Mucosa of gallbladder (tissue), 1 donor: ENCODE results near the gene GJB6. TPM values are rescaled to one million over a fixed set of nuclear protein-coding genes. Genes with fewer than 3 reads are reported as not detected.
"Not testable (repeated sequence)": the region's sequence is repeated elsewhere in the genome, so short reads cannot be mapped to it uniquely, and the experiment has no call there.

ENCODE experiments used
- DNase-seq: peaks from one replicate; pipeline ENCODE4 v3.0.0-alpha.2; 2020; ENCODE audit warnings: low spot score
- total RNA-seq: library from RNA; stranded (reverse); gene quantifications from one replicate; pipeline ENCODE4 v1.2.1, GENCODE V29; 2021
- donor health status: DM: no; HTN: no; CAD: no.

The GJB6 gene
- 4.0 TPM for total RNA-seq

DNA sequence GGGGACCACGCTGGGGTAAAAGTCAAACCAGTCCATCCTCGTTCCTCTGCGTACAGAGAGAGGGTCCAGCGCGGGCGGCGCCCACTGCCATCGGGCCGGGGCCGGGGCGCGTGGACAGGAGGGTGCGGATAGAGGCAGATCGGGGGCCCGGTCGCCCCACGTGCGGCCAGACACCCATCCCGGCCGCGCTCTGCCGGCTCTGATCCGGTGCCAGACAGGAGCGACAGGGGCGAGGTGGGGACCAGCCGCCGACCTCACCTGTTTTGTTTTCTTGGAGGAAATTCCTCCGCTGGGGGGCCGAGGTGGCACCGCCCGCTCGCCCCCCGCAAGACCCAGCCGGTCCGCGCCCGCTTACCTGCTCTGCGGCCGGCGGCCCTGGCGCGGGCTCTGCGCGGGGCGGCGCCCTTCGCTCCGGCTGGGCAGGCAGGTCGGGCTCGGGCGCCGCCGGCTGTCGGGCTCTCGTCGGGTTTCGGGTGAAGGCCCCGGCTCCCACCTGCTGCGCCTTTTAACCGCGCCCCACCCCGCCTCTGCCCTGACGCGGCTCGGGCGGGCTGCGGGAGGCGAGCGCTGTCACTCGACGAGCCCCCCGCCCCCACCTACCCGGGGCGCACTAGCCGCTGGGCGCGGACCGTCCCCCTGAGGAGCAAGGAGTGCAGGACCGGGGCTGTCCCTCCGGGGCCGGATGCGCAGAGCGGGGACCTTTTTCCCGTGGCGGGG lies at the start of gene GJB6:
GJB6 (minus strand) TSS at position 481 of the 717 bp plus-strand sequence. CDS start 8,839 bp downstream, outside the sequence.
- no peak for DNase-seq

DNA sequence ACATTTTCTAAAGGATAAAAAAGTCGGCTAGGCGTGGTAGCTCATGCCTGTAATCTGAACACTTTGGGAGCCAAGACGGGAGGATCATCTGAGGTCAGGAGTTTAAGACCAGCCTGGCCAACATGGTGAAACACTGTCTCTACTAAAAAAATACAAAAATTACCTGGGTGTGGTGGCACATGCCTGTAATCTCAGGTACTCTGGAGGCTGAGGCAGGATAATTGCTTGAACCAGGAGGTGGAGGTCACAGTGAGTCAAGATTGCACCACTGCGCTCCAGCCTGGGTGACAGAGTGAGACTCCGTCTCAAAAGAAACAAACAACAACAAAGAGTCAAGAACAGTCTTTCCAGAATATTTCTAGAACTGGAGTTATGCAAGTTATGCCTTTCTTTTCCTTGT lies 44.8 kb upstream of the GJB6 start:
- DNase-seq = not testable (repeated sequence)

DNA sequence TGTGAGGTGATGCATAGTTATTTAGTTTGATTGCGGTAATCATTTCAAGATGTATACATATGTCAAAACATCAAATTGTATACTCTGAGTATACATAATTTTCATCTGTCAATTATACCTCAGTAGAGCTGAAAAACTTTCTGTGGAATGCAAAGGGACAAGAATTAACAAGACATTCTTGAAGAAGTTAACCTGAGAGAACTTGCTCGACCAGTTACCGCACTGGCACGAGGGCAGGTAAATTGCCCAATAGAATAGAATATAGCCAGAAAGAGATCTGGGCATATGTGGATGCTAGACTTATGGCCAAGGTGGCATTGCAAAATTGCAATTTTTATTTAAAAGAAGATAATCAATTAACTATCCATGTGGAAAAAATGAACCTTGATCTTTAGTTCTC lies 42.3 kb upstream of the GJB6 start:
- DNase-seq = peak; percentile 36

DNA sequence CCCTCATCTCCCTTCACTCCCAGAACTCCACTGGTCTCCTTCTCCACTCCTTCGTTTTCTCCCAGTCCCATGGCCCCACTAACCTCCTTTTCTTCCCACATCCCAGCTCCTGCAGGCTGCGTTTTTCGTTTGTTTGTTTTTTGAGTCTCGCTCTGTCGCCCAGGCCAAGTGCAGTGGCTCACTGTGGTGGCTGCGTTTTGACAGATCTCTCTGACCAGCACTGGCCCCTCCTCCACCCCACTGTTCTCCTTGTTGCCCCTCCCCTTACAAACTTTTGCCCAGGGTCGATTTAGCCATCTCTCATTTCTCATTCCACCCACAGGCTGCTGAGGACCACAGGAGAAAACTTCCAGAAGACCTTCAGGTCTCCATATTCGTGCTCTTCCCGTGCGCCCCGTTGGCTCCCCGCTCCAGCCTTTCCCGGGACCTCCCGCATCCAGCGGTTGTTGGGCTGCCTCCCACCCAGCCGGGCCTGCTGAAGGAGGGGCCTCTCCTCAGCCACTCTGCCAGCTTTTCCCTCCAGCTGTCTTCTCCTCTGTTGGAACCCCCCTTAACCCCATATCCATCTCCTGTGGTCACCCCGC lies 40.6 kb upstream of the GJB6 start:
- DNase-seq = no peak

- no peak for DNase-seq
Measured at GRCh38 chr13:20272104-20272503, 40.0 kb upstream of the GJB6 start.

DNA sequence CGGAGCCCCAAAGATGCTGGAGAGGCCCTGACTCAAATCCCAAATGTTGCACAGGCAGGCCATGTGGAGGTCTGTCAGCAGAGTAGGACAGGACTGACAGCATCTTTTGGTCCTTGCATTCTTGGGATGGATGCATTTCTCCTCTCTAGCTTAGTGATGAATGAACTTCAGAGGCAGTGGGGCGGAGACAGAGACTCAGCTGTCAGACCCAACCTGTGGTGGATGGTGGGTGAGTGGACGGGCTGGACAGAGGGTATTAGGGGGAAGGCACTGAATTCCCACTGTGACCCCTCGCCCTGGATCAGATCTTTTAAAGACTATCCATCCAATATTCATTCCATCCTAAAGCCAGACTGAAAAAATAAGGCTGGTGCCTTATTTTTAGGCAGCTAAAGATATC lies 39.3 kb upstream of the GJB6 start:
- no peak for DNase-seq

DNA sequence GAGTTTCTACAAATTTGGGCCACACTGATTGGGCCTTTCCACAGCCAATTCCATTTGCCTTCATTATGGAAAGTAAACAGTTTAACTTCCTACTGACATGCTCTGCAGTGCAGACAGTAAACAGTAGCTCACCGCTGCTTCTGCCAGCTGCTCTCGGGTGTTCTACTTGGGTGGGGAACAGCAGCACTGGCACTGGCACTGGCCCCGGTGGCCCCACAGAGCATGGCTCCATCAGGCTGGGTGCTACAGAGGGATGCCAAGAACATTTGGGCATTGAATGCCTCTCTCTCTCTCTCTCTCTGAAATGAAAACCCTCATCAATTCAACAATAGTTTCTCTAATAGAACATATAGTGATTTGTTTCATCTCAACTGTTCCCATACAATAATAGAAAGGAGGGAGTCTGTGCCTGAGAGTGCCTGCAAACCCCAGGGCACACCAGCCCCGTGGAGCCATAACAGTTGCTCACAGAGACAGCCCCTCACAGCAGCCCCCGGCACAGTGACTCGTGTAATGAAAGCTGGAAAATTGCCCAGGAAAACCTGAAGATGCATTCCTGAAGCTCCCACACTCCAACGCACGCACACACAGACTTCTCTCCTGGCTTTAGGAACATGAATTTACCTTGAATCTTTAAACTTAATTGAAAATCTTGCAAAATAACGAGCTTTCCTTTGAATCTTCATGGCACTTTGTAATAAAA lies 38.2 kb upstream of the GJB6 start:
- DNase-seq = no peak

GRCh38 chr13:20264271-20265018 lies 32.3 kb upstream of the GJB6 start:
- no peak for DNase-seq

DNA sequence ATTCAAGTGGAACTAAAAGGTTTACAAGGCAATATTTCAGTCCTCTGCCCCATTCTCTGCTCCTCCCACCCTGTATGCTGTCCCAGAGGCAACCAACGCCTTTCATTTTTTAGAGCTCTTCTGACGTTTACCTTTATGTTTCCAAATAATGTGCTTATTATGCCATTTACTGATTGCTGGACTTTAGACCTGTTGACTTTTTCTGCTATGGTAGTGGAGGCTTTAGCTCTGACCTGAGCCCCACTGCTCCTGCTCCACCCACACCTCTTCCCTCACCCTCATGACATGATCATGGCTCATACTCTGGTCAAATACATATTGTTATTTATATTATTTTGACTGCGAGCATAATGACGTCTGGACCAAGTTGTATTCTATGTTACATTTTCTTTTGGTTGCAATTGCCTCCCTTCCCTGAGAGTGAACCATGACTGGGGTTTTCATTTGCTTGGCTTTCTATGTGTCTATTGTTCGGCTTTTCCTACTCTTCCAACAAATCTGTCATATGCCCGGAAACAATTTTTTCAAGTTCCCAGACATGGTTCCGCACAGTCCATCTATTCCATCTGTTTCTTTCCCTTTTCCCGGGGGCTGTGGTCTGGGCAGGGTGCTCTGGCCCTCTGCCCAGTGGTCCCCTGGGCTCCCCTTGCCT lies 31.4 kb upstream of the GJB6 start:
- DNase-seq = peak; percentile 39

DNA sequence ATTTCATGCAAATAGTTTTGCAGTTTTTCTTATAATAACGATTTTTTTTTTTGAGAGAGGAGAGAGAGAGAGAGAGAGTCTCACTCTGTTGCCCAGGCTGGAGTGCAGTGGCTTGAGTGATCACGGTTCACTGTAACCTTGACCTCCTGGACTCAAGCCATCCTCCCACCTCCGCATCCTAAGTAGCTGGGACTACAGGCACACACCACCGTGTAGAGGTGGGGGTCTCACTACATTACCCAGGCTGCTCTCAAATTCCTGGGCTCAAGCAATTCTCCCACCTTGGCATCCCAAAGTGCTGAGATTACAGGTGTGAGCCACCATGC lies 26.8 kb upstream of the GJB6 start:
- DNase-seq = no peak

DNA sequence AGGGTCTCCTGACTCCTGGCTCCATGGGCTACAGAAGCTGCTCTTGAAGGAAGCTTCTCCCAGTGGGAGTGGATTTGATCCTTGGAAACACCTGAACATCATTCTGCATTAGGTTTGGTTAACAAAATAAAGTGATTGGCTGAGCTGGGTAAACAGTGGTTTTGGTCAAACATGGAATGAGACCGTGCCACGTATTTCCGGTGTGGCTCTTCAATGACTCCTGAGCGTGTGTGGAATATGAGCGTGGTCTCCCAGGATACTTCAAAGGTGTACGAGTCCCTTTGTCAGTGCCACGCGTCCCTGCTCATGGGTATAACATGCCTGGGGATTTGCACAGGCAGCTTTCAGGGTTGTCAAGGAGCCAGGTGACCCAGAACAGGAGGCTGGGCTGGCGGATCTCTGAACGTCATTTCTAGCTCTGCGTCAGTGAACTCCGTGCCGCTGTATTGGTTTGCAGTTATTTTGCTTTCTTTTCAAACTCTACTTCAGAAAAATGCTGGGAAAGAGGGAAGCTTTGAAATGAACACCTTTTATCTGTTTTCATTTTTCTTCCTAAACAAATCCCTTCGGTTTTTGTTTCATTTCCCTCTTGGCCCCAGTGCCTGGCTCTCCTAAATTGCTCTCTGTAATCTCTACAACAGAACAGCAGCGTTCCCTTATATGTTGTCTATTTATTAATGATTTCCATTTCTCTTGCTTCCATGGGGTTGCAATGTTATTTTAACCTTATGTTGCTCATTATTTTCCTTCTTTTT lies 26.3 kb upstream of the GJB6 start:
- DNase-seq = no peak

DNA sequence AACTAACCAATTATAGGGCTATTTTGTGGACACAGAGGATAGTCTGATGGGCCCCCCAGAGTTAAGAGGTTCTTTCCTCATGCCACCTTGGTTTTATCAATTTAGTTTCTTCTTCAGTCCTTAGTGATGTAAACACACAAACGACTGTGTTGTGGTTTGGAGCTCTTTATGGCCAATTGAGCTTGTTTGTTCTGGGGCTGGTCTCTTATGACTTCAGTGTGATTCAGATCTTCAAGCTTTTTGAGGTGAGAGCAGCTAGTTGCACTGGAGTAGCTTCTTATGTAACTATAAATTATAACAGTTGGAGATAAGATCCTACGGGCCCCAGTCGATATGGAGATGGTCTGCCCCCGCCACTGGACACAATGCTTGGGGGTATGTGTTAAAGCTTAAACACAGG lies 22.0 kb upstream of the GJB6 start:
- no peak for DNase-seq

- DNase-seq = no peak
Measured at GRCh38 chr13:20249913-20250312, 17.8 kb upstream of the GJB6 start.

- DNase-seq = no peak
Measured at GRCh38 chr13:20247963-20248362, 15.8 kb upstream of the GJB6 start.

DNA sequence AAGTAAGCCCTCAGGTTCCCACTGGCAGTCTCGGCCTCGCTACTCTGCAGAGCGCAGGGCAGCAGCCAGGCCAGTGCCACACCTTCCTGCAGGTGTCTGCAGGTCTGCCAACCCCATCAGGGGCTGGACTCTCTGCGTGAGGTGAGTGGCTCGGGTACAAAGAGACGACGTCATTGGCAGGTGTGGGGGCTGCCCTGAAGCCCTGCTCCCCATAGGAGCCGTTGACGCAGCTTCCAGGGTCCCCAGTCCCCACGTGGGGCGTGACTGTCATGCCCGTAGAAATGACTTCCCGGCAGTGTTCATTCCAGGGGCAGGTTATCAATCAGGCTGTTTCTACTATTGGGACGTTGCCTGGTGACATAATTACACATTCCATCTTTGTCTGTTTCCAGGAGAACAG lies 15.3 kb upstream of the GJB6 start:
- DNase-seq = peak; percentile 43

DNA sequence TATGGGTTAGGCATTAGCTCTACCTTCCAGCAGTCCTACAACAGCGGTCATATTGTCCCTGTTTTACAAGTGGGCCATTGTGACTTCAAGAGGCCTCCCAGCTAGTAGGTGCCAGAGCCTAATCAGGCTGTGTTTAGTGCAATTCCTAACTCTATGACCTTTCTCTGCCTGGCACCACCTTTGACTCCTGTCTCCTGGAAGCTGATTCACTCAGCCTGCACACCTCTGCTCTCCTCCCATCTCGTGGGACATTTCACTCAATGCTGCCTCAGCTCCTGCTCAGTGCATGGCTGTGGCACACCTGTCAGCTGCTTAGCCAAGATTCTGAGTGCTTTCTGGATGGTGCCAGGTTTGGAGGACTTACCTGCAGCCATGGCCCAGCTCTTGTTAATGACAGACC lies 9.5 kb upstream of the GJB6 start:
- peak; percentile 76 for DNase-seq

DNA sequence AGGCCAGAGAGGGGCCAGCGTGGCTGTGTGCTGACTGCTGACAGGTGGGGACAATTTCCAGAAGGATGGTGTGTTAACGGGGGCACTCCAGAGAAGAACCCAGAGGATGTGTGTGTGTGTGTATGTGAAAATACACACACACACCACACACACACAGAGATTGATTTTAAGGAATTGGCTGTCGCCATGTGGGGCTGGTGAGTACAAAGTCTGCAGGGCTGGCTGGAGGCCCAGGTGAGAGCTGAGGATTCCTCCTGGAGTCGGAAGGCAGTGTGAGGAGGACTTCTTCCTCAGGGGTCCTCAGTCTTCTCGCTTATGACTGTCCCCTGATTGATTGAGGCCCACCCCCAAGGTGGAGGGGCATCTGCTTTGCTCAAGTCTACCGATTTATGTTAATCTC lies 7.6 kb upstream of the GJB6 start:
- DNase-seq = peak; percentile 79

GRCh38 chr13:20232556-20233277 lies 598 bp upstream of the GJB6 start:
- DNase-seq = no peak

- no peak for DNase-seq
Measured at GRCh38 chr13:20230913-20231838, 943 bp downstream of the GJB6 start.

GRCh38 chr13:20227730-20228129 lies 4.4 kb downstream of the GJB6 start:
- no peak for DNase-seq
